ENCODE results near the gene FHOD3.

FHOD3 gene

GRCh38 chr18:36264283-36264682 is 33.2 kb upstream of the FHOD3 start:
- no peak for DNase-seq (ENCODE audit: low spot score)
- TF ChIP-seq, protein P1, sequence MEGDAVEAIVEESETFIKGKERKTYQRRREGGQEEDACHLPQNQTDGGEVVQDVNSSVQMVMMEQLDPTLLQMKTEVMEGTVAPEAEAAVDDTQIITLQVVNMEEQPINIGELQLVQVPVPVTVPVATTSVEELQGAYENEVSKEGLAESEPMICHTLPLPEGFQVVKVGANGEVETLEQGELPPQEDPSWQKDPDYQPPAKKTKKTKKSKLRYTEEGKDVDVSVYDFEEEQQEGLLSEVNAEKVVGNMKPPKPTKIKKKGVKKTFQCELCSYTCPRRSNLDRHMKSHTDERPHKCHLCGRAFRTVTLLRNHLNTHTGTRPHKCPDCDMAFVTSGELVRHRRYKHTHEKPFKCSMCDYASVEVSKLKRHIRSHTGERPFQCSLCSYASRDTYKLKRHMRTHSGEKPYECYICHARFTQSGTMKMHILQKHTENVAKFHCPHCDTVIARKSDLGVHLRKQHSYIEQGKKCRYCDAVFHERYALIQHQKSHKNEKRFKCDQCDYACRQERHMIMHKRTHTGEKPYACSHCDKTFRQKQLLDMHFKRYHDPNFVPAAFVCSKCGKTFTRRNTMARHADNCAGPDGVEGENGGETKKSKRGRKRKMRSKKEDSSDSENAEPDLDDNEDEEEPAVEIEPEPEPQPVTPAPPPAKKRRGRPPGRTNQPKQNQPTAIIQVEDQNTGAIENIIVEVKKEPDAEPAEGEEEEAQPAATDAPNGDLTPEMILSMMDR (IDR thresholded peaks at IDR 0.05; ENCODE audit: extremely low read depth, insufficient read depth, missing control alignments): no peak
- in situ Hi-C loops (cut with MboI; ENCODE audit: low pct_unique_long_range_greater_than_20kb, low sequenced_read_pairs, unreplicated experiment): no loop called here

GRCh38 chr18:36265015-36265414 is 32.5 kb upstream of the FHOD3 start:
- DNase-seq (ENCODE audit: low spot score): no peak
- in situ Hi-C loops (cut with MboI; ENCODE audit: low pct_unique_long_range_greater_than_20kb, low sequenced_read_pairs, unreplicated experiment): no loop called here
- TF ChIP-seq, protein P1 (IDR thresholded peaks at IDR 0.05; ENCODE audit: extremely low read depth, insufficient read depth, missing control alignments): no peak

DNA sequence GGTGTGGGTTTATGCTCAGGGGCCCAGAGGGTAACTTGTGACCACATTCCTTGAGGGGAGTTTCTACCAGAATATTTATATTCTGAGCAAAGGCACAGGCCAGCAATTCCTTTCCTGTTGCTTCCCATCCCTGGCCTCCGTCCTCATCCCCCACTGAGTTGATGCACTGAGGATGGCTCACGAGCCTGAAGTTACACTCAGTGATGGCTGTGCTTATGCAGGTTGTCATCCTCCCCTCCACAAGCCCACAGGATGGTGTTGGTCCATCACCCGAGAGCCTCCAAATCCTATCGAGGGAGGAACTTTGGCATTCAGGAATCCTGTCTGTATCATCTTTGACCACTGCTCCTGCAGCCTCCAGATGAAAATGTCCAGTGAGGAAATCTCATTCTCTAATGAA is 28.4 kb upstream of the FHOD3 start:
- in situ Hi-C loops (cut with MboI; ENCODE audit: low pct_unique_long_range_greater_than_20kb, low sequenced_read_pairs, unreplicated experiment): no loop called here
- DNase-seq (ENCODE audit: low spot score): no peak
- TF ChIP-seq, protein P1 (IDR thresholded peaks at IDR 0.05; ENCODE audit: extremely low read depth, insufficient read depth, missing control alignments): no peak

DNA sequence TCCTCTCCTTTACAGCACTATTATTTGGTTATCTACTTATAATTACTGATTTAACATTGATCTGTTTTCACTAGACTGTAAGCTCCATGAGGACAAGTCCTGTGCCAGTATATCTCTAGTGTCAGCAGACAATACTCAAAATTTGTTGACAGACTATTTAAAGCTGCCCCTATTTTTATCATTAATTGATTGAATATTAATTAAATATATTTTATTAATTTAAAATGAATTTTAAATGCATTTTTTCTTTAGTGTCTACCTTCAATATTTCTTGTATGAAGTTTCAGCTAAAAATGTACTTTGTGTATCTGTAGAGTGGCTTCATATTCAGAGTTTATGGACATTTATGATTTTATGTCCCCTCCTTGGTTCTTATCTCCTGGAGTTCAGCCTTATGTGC is 26.4 kb upstream of the FHOD3 start:
- TF ChIP-seq, protein P1 (IDR thresholded peaks at IDR 0.05; ENCODE audit: extremely low read depth, insufficient read depth, missing control alignments): no peak
- no peak for DNase-seq (ENCODE audit: low spot score)
- in situ Hi-C loops (cut with MboI; ENCODE audit: low pct_unique_long_range_greater_than_20kb, low sequenced_read_pairs, unreplicated experiment): no loop called here

DNA sequence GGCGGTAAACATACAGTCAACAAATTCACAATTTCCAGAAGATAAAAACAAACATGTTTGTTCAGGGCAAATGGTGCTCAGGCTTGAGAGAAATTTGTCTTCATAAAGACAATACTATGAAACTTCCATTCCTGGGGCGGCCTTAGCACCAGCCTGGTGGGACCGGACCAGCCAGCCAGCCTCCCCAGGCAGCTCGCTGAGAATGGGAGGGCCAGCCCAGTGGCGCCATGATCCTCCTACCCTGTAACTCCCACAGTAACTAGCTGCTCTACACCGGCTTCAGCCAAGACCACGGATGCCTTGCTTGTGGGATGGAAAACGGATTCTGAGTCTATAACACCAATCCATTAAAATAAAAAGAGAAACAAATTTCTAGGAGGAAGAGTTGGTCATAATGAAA is 24.2 kb upstream of the FHOD3 start:
- TF ChIP-seq, protein P1 (IDR thresholded peaks at IDR 0.05; ENCODE audit: extremely low read depth, insufficient read depth, missing control alignments): no peak

DNA sequence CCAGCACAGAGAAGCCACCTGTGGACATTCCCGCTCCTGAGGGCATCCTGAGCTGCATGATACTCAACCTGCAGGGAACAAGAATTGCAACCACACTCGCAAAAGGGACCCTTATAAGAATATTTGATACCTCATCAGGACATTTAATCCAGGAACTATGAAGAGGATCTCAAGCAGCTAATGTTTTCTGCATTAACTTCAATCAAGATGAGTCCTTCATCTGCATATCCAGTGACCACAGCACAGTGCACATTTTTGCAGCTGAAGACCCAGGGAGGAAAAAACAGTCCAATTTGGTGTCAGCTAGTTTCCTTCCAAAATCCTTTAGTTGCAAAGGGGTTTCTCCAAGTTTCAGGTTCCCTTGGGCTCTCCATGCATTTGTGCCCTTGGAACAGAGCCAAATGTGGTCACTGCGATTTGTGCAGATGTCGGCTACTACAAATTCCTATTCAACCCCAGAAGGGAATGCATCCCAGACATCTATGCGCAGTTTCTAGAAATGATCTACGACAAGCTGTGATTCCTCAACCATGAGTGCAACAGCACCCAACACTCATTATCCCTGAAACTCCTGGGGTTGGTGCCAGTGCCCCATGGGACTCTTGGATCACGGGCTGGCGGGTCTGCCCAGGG is 23.3 kb upstream of the FHOD3 start:
- no peak for DNase-seq (ENCODE audit: low spot score)
- in situ Hi-C loops (cut with MboI; ENCODE audit: low pct_unique_long_range_greater_than_20kb, low sequenced_read_pairs, unreplicated experiment): no loop called here
- TF ChIP-seq, protein P1 (IDR thresholded peaks at IDR 0.05; ENCODE audit: extremely low read depth, insufficient read depth, missing control alignments): no peak

More for the DNA sequence above, 24.2 kb upstream of the FHOD3 start:
- in situ Hi-C loops (cut with MboI; ENCODE audit: low pct_unique_long_range_greater_than_20kb, low sequenced_read_pairs, unreplicated experiment): no loop called here
- DNase-seq (ENCODE audit: low spot score): no peak
